ENCODE data around the gene ACTBL2. TPM values are rescaled to one million over a fixed set of nuclear protein-coding genes. Genes with fewer than 3 reads are reported as not detected.

The ACTBL2 gene
- total and polyA plus RNA-seq, 4 donors: not detected

GRCh38 chr5:57434683-57435082 lies 47.9 kb downstream of the ACTBL2 start (continued):
- no peak for TF ChIP-seq JUND (IDR thresholded peaks at IDR 0.05)

DNA sequence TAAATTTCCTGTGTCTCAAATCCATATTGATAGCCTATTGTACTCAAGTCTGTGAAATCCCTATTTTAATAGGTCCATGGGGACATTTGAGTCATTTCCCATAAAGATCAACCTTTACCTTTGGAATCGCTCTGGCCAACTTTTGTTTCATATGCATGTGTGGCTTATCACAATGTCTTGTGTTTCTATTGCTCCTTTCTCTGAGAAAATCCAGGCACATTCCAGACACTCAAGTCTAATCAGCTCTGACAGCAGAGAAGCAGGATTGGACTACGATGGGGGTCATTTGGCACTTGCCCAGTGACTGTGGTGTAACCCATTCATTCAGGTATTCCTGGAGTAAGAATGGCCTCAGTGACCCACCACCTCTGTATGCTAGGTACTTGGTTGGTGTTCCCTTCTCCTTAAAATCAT lies 48.4 kb downstream of the ACTBL2 start:
- Histone ChIP-seq H3K9ac (ENCODE audit: low read depth in 1 of 2, low read length in 2 of 2) (no peak overlapping the region), H3K36me3 (ENCODE audit: control insufficient read depth in 4 of 4, insufficient read depth in 3 of 4, low read depth in 1 of 4, low read length in 3 of 4) (no peaks in the 10 kb centered on the region), H3K27me3 (ENCODE audit: control insufficient read depth in 4 of 4, insufficient read depth in 4 of 4, low read length in 3 of 4) (no peaks in the 10 kb centered on the region), H3K4me3 (ENCODE audit: low read depth in 1 of 3, low read length in 3 of 3) (no peak overlapping the region), H3K27ac (ENCODE audit: low read depth in 1 of 2, low read length in 2 of 2) (no peak overlapping the region), H3K4me1 (ENCODE audit: control insufficient read depth in 4 of 4, insufficient read depth in 4 of 4, low read length in 3 of 4) (no peaks in the 10 kb centered on the region), H3K9me3 (ENCODE audit: control insufficient read depth in 4 of 4, low read length in 3 of 4) (no peaks in the 10 kb centered on the region)
- TF ChIP-seq RAD21 (IDR thresholded peaks at IDR 0.05) (no peak), CTCF (IDR thresholded peaks at IDR 0.05; ENCODE audit: low read depth, low read length, missing input control) (no peak), GABPA (IDR thresholded peaks at IDR 0.05 in 1 of 2, conservative IDR thresholded peaks at IDR 0.05 in 1 of 2) (no peak), NR2F2 (IDR thresholded peaks at IDR 0.05) (no peak)
- TF ChIP-seq, protein P1, sequence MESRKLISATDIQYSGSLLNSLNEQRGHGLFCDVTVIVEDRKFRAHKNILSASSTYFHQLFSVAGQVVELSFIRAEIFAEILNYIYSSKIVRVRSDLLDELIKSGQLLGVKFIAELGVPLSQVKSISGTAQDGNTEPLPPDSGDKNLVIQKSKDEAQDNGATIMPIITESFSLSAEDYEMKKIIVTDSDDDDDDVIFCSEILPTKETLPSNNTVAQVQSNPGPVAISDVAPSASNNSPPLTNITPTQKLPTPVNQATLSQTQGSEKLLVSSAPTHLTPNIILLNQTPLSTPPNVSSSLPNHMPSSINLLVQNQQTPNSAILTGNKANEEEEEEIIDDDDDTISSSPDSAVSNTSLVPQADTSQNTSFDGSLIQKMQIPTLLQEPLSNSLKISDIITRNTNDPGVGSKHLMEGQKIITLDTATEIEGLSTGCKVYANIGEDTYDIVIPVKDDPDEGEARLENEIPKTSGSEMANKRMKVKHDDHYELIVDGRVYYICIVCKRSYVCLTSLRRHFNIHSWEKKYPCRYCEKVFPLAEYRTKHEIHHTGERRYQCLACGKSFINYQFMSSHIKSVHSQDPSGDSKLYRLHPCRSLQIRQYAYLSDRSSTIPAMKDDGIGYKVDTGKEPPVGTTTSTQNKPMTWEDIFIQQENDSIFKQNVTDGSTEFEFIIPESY (IDR thresholded peaks at IDR 0.05): no peak
- TF ChIP-seq, protein P2, sequence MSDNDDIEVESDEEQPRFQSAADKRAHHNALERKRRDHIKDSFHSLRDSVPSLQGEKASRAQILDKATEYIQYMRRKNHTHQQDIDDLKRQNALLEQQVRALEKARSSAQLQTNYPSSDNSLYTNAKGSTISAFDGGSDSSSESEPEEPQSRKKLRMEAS (IDR thresholded peaks at IDR 0.05): no peak
- DNase-seq (ENCODE audit: low spot score): no peak
- WGBS: 56% methylated on average over 2 of the region's 2 CpGs

GRCh38 chr5:57432876-57433275 lies 49.7 kb downstream of the ACTBL2 start:
- Histone ChIP-seq H3K9me3 (ENCODE audit: control insufficient read depth in 4 of 4, low read length in 3 of 4) (no peaks in the 10 kb centered on the region), H3K27me3 (ENCODE audit: control insufficient read depth in 4 of 4, insufficient read depth in 4 of 4, low read length in 3 of 4) (no peaks in the 10 kb centered on the region), H3K27ac (ENCODE audit: low read depth in 1 of 2, low read length in 2 of 2) (no peak overlapping the region), H3K9ac (ENCODE audit: low read depth in 1 of 2, low read length in 2 of 2) (no peak overlapping the region), H3K4me3 (ENCODE audit: low read depth in 1 of 3, low read length in 3 of 3) (no peak overlapping the region), H3K4me1 (ENCODE audit: control insufficient read depth in 4 of 4, insufficient read depth in 4 of 4, low read length in 3 of 4) (no peaks in the 10 kb centered on the region), H3K36me3 (ENCODE audit: control insufficient read depth in 4 of 4, insufficient read depth in 3 of 4, low read depth in 1 of 4, low read length in 3 of 4) (no peaks in the 10 kb centered on the region)
- TF ChIP-seq HNF4G (IDR thresholded peaks at IDR 0.05) (no peak), TAF1 (conservative IDR thresholded peaks at IDR 0.05) (no peak), RAD21 (IDR thresholded peaks at IDR 0.05) (peak; percentile 86 to 91), EGR1 (IDR thresholded peaks at IDR 0.05; ENCODE audit: low read depth in 2 of 2) (no peak), REST (IDR thresholded peaks at IDR 0.05) (no peak), FOXA1 (IDR thresholded peaks at IDR 0.05) (no peak), JUND (IDR thresholded peaks at IDR 0.05) (no peak), RXRA (IDR thresholded peaks at IDR 0.05) (no peak), GABPA (IDR thresholded peaks at IDR 0.05 in 1 of 2, conservative IDR thresholded peaks at IDR 0.05 in 1 of 2) (no peak), CTCF (IDR thresholded peaks at IDR 0.05; ENCODE audit: low read depth, low read length, missing input control) (peak; percentile 58)
- TF ChIP-seq, protein P2 (IDR thresholded peaks at IDR 0.05): no peak
- TF ChIP-seq, protein P3, sequence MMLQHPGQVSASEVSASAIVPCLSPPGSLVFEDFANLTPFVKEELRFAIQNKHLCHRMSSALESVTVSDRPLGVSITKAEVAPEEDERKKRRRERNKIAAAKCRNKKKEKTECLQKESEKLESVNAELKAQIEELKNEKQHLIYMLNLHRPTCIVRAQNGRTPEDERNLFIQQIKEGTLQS (IDR thresholded peaks at IDR 0.05): no peak
- no peak for DNase-seq (ENCODE audit: low spot score)
- 47% methylated on average over 2 of the region's 2 CpGs for WGBS

Measured in liver (tissue), 9 donors.